ENCODE results near the gene PPFIA2.

GRCh38 chr12:81253360-81253759 lies 505.8 kb downstream of the PPFIA2 start:
- TF ChIP-seq CTCF (IDR thresholded peaks at IDR 0.05) (no peak), POLR2A (IDR thresholded peaks at IDR 0.05) (no peak)

Data from Peyer's patch (tissue), 4 donors.